ENCODE results near the gene CEP104.

GRCh38 chr1:3904843-3905185 lies 47.8 kb upstream of the CEP104 start:
- TF ChIP-seq RAD21 (IDR thresholded peaks at IDR 0.05): no peak
- TF ChIP-seq, protein P1, sequence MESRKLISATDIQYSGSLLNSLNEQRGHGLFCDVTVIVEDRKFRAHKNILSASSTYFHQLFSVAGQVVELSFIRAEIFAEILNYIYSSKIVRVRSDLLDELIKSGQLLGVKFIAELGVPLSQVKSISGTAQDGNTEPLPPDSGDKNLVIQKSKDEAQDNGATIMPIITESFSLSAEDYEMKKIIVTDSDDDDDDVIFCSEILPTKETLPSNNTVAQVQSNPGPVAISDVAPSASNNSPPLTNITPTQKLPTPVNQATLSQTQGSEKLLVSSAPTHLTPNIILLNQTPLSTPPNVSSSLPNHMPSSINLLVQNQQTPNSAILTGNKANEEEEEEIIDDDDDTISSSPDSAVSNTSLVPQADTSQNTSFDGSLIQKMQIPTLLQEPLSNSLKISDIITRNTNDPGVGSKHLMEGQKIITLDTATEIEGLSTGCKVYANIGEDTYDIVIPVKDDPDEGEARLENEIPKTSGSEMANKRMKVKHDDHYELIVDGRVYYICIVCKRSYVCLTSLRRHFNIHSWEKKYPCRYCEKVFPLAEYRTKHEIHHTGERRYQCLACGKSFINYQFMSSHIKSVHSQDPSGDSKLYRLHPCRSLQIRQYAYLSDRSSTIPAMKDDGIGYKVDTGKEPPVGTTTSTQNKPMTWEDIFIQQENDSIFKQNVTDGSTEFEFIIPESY (IDR thresholded peaks at IDR 0.05): no peak
- no peak for TF ChIP-seq MAX (IDR thresholded peaks at IDR 0.05)
- TF ChIP-seq, protein P2, sequence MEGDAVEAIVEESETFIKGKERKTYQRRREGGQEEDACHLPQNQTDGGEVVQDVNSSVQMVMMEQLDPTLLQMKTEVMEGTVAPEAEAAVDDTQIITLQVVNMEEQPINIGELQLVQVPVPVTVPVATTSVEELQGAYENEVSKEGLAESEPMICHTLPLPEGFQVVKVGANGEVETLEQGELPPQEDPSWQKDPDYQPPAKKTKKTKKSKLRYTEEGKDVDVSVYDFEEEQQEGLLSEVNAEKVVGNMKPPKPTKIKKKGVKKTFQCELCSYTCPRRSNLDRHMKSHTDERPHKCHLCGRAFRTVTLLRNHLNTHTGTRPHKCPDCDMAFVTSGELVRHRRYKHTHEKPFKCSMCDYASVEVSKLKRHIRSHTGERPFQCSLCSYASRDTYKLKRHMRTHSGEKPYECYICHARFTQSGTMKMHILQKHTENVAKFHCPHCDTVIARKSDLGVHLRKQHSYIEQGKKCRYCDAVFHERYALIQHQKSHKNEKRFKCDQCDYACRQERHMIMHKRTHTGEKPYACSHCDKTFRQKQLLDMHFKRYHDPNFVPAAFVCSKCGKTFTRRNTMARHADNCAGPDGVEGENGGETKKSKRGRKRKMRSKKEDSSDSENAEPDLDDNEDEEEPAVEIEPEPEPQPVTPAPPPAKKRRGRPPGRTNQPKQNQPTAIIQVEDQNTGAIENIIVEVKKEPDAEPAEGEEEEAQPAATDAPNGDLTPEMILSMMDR (IDR thresholded peaks at IDR 0.05; ENCODE audit: low read depth, low read length, missing input control): no peak
- no peak for TF ChIP-seq SP1 (IDR thresholded peaks at IDR 0.05)
- TF ChIP-seq RXRA (IDR thresholded peaks at IDR 0.05): no peak

All from liver (tissue), 3 donors.